Prostate gland (tissue), 2 donors: ENCODE results near the gene COL23A1.

Experiments used
- CTCF ChIP-seq, 4 experiments: fragments of 200-600 bp in 2 of 4; fragments of 450-650 bp in 2 of 4; sonication (generic) in 2 of 4; IDR thresholded peaks; 1 replicate in 3 of 4; 2 replicates in 1 of 4; pipeline ENCODE4 v1.5.1; 2016 to 2019; ENCODE audit warnings: antibody characterized with exemption in 4 of 4, mild to moderate bottlenecking in 2 of 4, moderate library complexity in 2 of 4
- POLR2A ChIP-seq: fragments of 450-650 bp; IDR thresholded peaks from one replicate; pipeline ENCODE4 v1.6.1; 2016; ENCODE audit warnings: antibody characterized with exemption, mild to moderate bottlenecking

DNA sequence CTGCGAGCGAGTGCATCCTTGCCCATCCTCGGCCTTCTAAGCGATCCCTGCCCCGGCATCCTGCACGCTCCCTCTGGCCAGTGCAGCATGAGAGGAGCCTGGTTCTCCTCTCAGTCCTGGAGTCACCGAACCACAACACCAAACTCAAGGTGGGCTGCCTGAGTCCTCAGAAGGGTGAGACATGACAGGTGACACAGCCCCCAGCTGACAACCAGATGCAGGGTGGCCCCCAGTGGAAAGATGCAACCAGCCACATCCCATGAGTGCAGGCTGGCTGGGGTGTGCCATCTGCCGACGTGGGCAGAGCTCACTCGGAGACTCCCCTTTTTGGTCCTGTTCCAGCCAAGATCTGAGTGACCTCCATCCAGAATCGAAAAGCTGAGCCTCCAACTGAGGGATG is 58.4 kb downstream of the COL23A1 start:
- TF ChIP-seq CTCF (IDR thresholded peaks at IDR 0.05) (no peak), POLR2A (no peak)
